PC-3 (cell line): Measurements from ENCODE around the gene LENG9.
"Not testable (repeated sequence)": the region's sequence is repeated elsewhere in the genome, so short reads cannot be mapped to it uniquely, and the experiment has no call there.

ENCODE experiments used
- CTCF ChIP-seq: fragments of 300-600 bp; sonication (generic); conservative IDR thresholded peaks from 2 replicates; pipeline ENCODE4 v1.5.1; 2017; ENCODE audit warnings: antibody characterized with exemption, low read depth, mild to moderate bottlenecking, low read length
- EZH2 ChIP-seq: fragments of 300-600 bp; sonication (generic); IDR thresholded peaks from one replicate; pipeline ENCODE4 v1.6.1; 2017; ENCODE audit warnings: antibody characterized with exemption, mild to moderate bottlenecking, low read length; ENCODE audit not compliant: unreplicated experiment
- EZH2phosphoT487 ChIP-seq: fragments of 300-600 bp; sonication (generic); IDR thresholded peaks from 2 replicates; pipeline ENCODE4 v1.6.1; 2018; ENCODE audit warnings: mild to moderate bottlenecking, antibody characterized with exemption, low read length, borderline replicate concordance

DNA sequence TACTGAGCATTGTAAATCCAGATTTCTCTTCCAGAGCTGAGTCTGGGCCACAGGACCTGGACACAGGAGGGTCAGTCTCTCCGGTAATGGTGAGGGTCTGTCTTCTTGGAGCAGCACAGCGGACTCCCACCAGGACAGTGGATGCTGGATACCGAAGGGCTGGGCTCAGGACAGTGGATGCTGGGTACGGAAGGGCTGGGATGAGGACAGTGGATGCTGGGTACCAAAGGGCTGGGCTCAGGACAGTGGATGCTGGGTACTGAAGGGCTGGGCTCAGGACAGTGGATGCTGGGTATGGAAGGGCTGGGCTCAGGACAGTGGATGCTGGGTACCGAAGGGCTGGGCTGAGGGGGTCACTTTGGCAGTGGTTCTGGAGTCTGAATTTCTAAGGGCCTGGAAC lies 29.5 kb upstream of the LENG9 start:
- not testable (repeated sequence) for TF ChIP-seq CTCF, EZH2phosphoT487, EZH2
